ENCODE results near the gene SEL1L3. TPM values are rescaled to one million over a fixed set of nuclear protein-coding genes. Genes with fewer than 3 reads are reported as not detected.

SEL1L3 gene
- total RNA-seq, 1 donor from 2014 or later = 70.5 TPM

- no peaks in the 10 kb centered on the region for H3K4me1 ChIP-seq
- peak; percentile 75 to 81 for ATAC-seq
- no peak for DNase-seq
- no peaks in the 10 kb centered on the region for H3K9me3 ChIP-seq
- H3K27me3 ChIP-seq (ENCODE audit: low read depth) = no peaks in the 10 kb centered on the region
- intact Hi-C loops (cut with DNase I) = no loop called here
- H3K27ac ChIP-seq = no peak overlapping the region
- H3K36me3 ChIP-seq = peaks cover 23% of the 10 kb centered on the region
- no peak for TF ChIP-seq CTCF (IDR thresholded peaks at IDR 0.05)
- H3K4me3 ChIP-seq = no peak overlapping the region
Measured at GRCh38 chr4:25830548-25830947, 32.2 kb downstream of the SEL1L3 start.

GRCh38 chr4:25827897-25828296 lies 34.9 kb downstream of the SEL1L3 start:
- ATAC-seq = no peak

GRCh38 chr4:25827373-25827772 lies 35.4 kb downstream of the SEL1L3 start:
- Histone ChIP-seq H3K27ac (no peak overlapping the region), H3K4me3 (no peak overlapping the region), H3K27me3 (ENCODE audit: low read depth) (no peaks in the 10 kb centered on the region), H3K36me3 (peaks cover 29% of the 10 kb centered on the region), H3K4me1 (no peaks in the 10 kb centered on the region), H3K9me3 (no peaks in the 10 kb centered on the region)
- TF ChIP-seq CTCF (IDR thresholded peaks at IDR 0.05) = no peak
- ATAC-seq (no peak), DNase-seq (no peak)
- intact Hi-C loops (cut with DNase I) = no loop called here

More at GRCh38 chr4:25827897-25828296, 34.9 kb downstream of the SEL1L3 start:
- DNase-seq = no peak
- no peak overlapping the region for H3K4me3 ChIP-seq
- H3K27ac ChIP-seq = no peak overlapping the region
- intact Hi-C loops (cut with DNase I) = no loop called here
- H3K36me3 ChIP-seq = peaks cover 29% of the 10 kb centered on the region
- no peaks in the 10 kb centered on the region for H3K27me3 ChIP-seq (ENCODE audit: low read depth)
- H3K4me1 ChIP-seq = no peaks in the 10 kb centered on the region
- no peak for TF ChIP-seq CTCF (IDR thresholded peaks at IDR 0.05)
- H3K9me3 ChIP-seq = no peaks in the 10 kb centered on the region

- ATAC-seq (no peak), DNase-seq (no peak)
- intact Hi-C loops (cut with DNase I) = no loop called here
Measured at GRCh38 chr4:25826074-25826752, 36.6 kb downstream of the SEL1L3 start.

GRCh38 chr4:25823632-25824031 lies 39.2 kb downstream of the SEL1L3 start:
- TF ChIP-seq CTCF (IDR thresholded peaks at IDR 0.05) = no peak
- H3K27ac ChIP-seq = no peak overlapping the region
- no peaks in the 10 kb centered on the region for H3K9me3 ChIP-seq
- intact Hi-C loops (cut with DNase I) = no loop called here
- H3K36me3 ChIP-seq = peaks cover 48% of the 10 kb centered on the region
- ATAC-seq (no peak), DNase-seq (no peak)
- H3K4me1 ChIP-seq = no peaks in the 10 kb centered on the region
- H3K27me3 ChIP-seq (ENCODE audit: low read depth) = no peaks in the 10 kb centered on the region
- H3K4me3 ChIP-seq = no peak overlapping the region

More at GRCh38 chr4:25826074-25826752, 36.6 kb downstream of the SEL1L3 start:
- Histone ChIP-seq H3K27ac (no peak overlapping the region), H3K27me3 (ENCODE audit: low read depth) (no peaks in the 10 kb centered on the region), H3K36me3 (peaks cover 32% of the 10 kb centered on the region), H3K4me1 (no peaks in the 10 kb centered on the region), H3K9me3 (no peaks in the 10 kb centered on the region), H3K4me3 (no peak overlapping the region)
- TF ChIP-seq CTCF (IDR thresholded peaks at IDR 0.05) = no peak

Measured in lower lobe of right lung (tissue), 2 donors.